MM.1S (cell line): ENCODE results near the gene PTCSC3.

Source experiments
- DNase-seq: peaks from one replicate; pipeline ENCODE4 v3.0.0-alpha.2; 2015
- H2AFZ ChIP-seq: fragments of 300-600 bp; sonication (generic); 2 replicates; pipeline ENCODE4 v1.6.0; 2016; ENCODE audit warnings: antibody characterized with exemption, low read length
- H3F3A ChIP-seq: fragments of 300-600 bp; sonication (generic); 2 replicates; pipeline ENCODE4 v1.6.1; 2016; ENCODE audit warnings: mild to moderate bottlenecking, antibody characterized with exemption, low read length, moderate library complexity, mixed read lengths; ENCODE audit not compliant: insufficient read depth
- H3K27ac ChIP-seq: fragments of 300-600 bp; sonication (generic); 2 replicates; pipeline ENCODE4 v1.5.1; 2016; ENCODE audit warnings: mild to moderate bottlenecking, low read length
- H3K27me3 ChIP-seq: fragments of 300-600 bp; sonication (generic); replicated peaks from 2 replicates; pipeline ENCODE4 v1.6.0; 2016; ENCODE audit warnings: low read length; ENCODE audit not compliant: insufficient read depth
- H3K36me3 ChIP-seq: fragments of 300-600 bp; sonication (generic); replicated peaks from 2 replicates; pipeline ENCODE4 v1.6.1; 2016; ENCODE audit warnings: mild to moderate bottlenecking, low read length, mixed read lengths; ENCODE audit not compliant: insufficient read depth
- H3K4me1 ChIP-seq: fragments of 300-600 bp; sonication (generic); 2 replicates; pipeline ENCODE4 v1.6.1; 2016; ENCODE audit warnings: low read length, mixed read lengths
- H3K4me2 ChIP-seq: fragments of 300-600 bp; sonication (generic); 2 replicates; pipeline ENCODE4 v1.6.0; 2016; ENCODE audit warnings: low read depth, low read length
- H3K4me3 ChIP-seq: fragments of 300-600 bp; sonication (generic); 2 replicates; pipeline ENCODE4 v1.5.1; 2016; ENCODE audit warnings: low read length, mixed read lengths
- H3K79me2 ChIP-seq: fragments of 300-600 bp; sonication (generic); 2 replicates; pipeline ENCODE4 v1.6.1; 2016; ENCODE audit warnings: mixed run types, low read length, mixed read lengths
- H3K9ac ChIP-seq: fragments of 300-600 bp; sonication (generic); 2 replicates; pipeline ENCODE4 v1.6.1; 2016; ENCODE audit warnings: low read length, mixed read lengths
- H3K9me2 ChIP-seq: fragments of 300-600 bp; sonication (generic); replicated peaks from 2 replicates; pipeline ENCODE4 v1.6.1; 2016; ENCODE audit warnings: mild to moderate bottlenecking, low read length, mixed read lengths; ENCODE audit not compliant: insufficient read depth
- H3K9me3 ChIP-seq: fragments of 300-600 bp; sonication (generic); replicated peaks from 2 replicates; pipeline ENCODE4 v1.6.1; 2016; ENCODE audit warnings: mild to moderate bottlenecking, low read length, mixed read lengths; ENCODE audit not compliant: insufficient read depth
- H4K20me1 ChIP-seq: fragments of 300-600 bp; sonication (generic); 2 replicates; pipeline ENCODE4 v1.6.1; 2016; ENCODE audit warnings: mild to moderate bottlenecking, low read length, moderate library complexity, mixed read lengths; ENCODE audit not compliant: insufficient read depth
- CTCF ChIP-seq: fragments of 300-600 bp; sonication (generic); IDR thresholded peaks from 2 replicates; pipeline ENCODE4 v1.5.1; 2016; ENCODE audit warnings: antibody characterized with exemption, low read length, mixed read lengths
- EZH2 ChIP-seq: fragments of 300-600 bp; sonication (generic); optimal IDR thresholded peaks from 2 replicates; pipeline ENCODE3; 2017; ENCODE audit warnings: low read depth, mild to moderate bottlenecking, antibody characterized with exemption, low read length, mixed read lengths
- EZH2phosphoT487 ChIP-seq: fragments of 300-600 bp; sonication (generic); IDR thresholded peaks from 2 replicates; pipeline ENCODE4 v1.6.1; 2018; ENCODE audit warnings: antibody characterized with exemption, low read length

PTCSC3 gene

GRCh38 chr14:36085861-36086260 is 90.7 kb downstream of the PTCSC3 start:
- H2AFZ ChIP-seq, result peak overlapping the region; percentile 27; the same call in 1 of the 2 replicates
- no peak overlapping the region for H3K9ac ChIP-seq
- no peak for DNase-seq
- H3K9me3 ChIP-seq, result no peaks in the 10 kb centered on the region
- no peaks in the 10 kb centered on the region for H3F3A ChIP-seq
- H3K4me3 ChIP-seq, result no peak overlapping the region
- H3K4me1 ChIP-seq, result no peaks in the 10 kb centered on the region
- no peaks in the 10 kb centered on the region for H3K27me3 ChIP-seq
- H3K4me2 ChIP-seq, result peak overlapping the region; percentile 24; the same call in 1 of the 2 replicates
- H3K9me2 ChIP-seq, result no peaks in the 10 kb centered on the region
- H3K36me3 ChIP-seq, result no peaks in the 10 kb centered on the region
- H3K27ac ChIP-seq, result no peak overlapping the region
- TF ChIP-seq CTCF, result no peak
- no peak for TF ChIP-seq EZH2
- no peak for TF ChIP-seq EZH2phosphoT487
- H4K20me1 ChIP-seq, result no peaks in the 10 kb centered on the region
- no peaks in the 10 kb centered on the region for H3K79me2 ChIP-seq
